Measurements from ENCODE around the gene IFI27L2.

Gene IFI27L2

GRCh38 chr14:94098326-94098992 lies 30.9 kb downstream of the IFI27L2 start:
- no peak for DNase-seq

DNA sequence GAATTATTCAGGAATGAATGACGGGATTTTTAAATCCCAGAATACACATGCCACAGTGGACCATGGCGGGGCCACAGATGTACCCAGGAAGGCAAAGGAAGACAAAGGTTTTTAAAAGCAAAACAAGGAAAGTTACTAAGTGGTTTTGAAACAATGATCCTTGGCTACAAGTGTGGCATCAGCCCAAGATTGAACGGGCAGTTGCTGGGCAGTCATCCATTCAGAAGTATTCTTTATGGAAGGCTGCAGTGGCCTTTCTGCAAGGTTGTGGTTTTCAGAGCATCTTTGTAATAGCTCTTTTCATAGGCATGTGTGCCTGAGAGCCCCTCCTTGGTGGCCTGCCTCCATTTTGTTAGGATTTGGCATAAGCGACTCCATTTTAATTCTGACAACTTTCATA lies 32.3 kb downstream of the IFI27L2 start:
- DNase-seq, result no peak

DNA sequence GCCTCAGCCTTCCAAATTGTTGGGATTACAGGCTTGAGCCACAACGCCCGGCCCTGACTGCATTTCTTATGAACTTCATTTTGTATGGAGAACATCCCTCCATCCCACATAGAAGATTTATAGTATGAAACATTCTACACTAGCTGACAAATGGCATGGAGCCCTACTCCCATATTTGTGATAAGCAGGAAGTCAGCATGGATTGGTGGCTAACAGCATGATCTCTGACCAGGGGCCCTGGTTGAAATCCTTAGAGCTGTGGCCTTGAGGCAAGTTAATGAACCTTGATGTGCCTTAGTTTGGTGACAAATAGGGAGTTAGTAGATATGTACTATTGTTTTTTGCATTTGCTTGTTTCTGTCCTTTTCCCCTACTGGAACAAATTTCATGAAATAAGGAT lies 36.0 kb downstream of the IFI27L2 start:
- DNase-seq, result no peak

DNA sequence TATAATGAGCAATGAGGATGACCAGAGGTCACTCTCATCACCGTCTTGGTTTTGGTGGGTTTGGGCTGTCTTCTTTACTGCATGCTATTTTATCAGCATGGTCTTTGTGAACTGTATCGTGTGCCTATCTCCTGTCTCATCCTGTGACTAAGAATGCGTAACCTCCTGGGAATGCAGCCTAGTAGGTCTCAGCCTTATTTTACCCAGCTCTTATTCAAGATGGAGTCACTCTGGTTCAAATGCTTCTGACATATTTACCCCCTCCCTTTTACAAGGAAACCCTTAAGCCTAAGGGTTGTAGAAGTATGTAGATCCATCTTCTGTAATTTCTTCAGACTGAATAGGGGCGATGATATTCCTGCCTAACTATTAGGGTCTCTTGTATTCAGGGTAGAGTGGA lies 39.9 kb downstream of the IFI27L2 start:
- no peak for DNase-seq

DNA sequence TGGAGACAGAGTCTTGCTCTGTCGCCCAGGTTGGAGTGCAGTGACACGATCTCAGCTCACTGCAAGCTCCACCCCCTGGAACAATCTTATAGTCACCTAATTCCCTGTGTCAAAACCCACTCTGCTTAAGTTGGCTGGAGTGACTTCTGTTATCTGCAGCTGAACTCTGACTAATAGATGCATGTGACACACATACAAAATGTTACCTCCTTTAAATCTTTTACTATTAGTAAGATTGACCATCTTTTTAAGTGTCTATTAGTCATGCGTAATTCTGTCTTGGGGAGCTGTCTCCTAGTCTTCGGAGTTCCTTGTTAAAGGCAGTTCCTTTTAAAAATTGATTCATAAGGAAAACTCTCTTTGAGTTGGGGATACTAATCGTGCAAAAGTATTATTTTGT lies 40.9 kb downstream of the IFI27L2 start:
- no peak for DNase-seq

DNA sequence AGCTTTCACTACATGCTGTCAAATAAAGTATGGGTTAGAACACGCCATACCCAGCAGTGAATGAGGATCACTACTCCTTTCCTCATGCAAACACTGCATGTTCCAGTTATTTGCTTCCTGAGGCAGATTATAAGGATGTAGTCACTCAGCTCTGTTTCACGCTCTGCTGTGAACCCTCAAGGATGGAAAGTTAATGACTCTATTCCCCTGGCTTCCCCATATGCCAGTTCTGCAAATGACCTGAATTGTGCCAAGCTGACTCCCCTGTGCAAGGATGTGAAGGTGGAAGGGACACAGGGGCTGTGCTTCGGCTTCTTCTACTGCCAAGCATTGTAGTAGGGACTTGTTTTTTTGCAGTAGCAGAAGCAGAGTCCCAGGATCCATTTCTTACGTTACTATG lies 41.5 kb downstream of the IFI27L2 start:
- no peak for DNase-seq

DNA sequence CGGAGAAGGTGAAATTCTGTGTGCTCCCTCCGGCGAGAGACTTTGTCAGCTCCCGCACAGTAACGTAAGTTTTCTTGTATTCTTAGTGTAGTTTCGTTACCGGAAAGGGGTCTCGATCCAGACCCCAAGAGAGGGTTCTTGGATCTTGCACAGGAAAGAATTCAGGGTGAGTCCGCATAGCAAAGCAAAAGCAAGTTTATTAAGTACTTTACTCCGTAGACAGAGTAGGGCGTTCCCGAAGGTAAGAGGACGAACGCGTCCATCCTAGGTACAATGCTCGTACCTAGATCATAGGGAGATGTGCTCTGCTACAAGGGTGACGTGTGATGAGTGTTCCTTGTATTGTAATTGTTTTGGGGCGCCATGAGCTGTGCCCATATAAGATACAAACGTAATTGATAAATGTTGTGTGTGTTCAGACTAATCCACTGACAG lies 48.0 kb downstream of the IFI27L2 start:
- DNase-seq, result no peak

- peak; percentile 97 for DNase-seq
Measured at GRCh38 chr14:94080621-94081385, 48.6 kb downstream of the IFI27L2 start, which contains the start of the genes DDX24 and IFI27L1. TSS of gene DDX24 (minus strand) at chr14:94081202. CDS start at chr14:94079742, 1,460 bp downstream. TSS of gene IFI27L1 (plus strand) at chr14:94081310. CDS start at chr14:94096938, 15,628 bp downstream.

DNA sequence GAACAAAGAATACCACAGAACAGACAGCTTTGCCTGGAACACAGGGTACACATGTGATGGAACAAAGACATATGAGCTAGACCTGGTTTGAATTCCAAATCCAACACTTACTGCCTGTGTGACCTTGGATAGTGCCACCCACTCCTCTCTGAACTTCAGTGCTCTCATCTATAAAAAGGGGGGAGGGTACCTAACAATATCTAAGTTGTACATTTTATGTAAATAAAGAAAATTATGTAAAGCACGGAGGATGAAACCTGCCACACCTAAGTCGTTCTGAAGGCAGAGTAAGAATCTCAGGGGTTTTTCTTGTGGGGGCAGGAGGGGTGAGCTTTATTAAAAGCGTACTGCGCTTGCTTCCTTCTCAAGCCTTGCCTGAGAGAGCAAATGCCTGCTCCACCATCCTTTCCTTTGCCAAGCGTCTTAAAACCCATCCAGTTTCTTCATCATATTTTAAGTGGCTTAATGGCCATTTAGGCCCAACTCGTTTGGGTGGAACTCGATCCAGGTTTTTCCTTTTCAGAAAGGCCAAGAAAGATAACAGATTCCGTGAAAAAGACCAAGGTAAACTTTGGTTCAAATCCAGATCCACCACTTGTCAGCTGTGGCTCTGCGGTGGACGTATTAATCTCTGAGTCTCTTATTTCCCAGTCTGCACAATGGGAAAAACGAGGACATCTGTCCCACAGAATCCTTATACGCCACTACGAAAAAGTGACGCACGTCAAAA lies 49.3 kb downstream of the IFI27L2 start:
- no peak for DNase-seq

- DNase-seq, result no peak
Measured at GRCh38 chr14:94077823-94078222, 51.6 kb downstream of the IFI27L2 start.
